ENCODE data around the gene GMDS. TPM values are rescaled to one million over a fixed set of nuclear protein-coding genes. Genes with fewer than 3 reads are reported as not detected.

The GMDS gene
- total and polyA plus RNA-seq, 2 donors (not counting 1 experiment from before 2014, with no cell fraction given), result 11.5 to 16.4 TPM

GRCh38 chr6:2266841-2267240 is 21.4 kb upstream of the GMDS start:
- DNase-seq, result no peak
- Mint-ChIP-seq H3K4me1 (no peaks in the 10 kb centered on the region), H3K4me3 (no peak overlapping the region), H3K27me3 (no peaks in the 10 kb centered on the region), H3K9me3 (ENCODE audit: insufficient read depth) (no peaks in the 10 kb centered on the region), H3K27ac (no peak overlapping the region)
- Histone ChIP-seq H3K4me2 (replicated peaks; ENCODE audit: low read depth, low read length, poor library complexity, severe bottlenecking) (no peak overlapping the region), H3K36me3 (replicated peaks in 1 of 2; ENCODE audit: control extremely low read depth in 1 of 2, control insufficient read depth in 1 of 2, extremely low read depth in 1 of 2, insufficient read depth in 2 of 2, low read length in 1 of 2) (peaks cover 6 to 25% of the 10 kb centered on the region in 2 experiments), H2AFZ (ENCODE audit: insufficient read depth, low read depth, low read length, poor library complexity, severe bottlenecking) (no peak overlapping the region), H3K9ac (ENCODE audit: low read length) (no peak overlapping the region), H3K9me3 (ENCODE audit: control extremely low read depth in 1 of 3, control insufficient read depth in 2 of 3, insufficient read depth in 1 of 3, low read length in 2 of 3) (no peaks in the 10 kb centered on the region), H3K27me3 (replicated peaks in 1 of 4; ENCODE audit: control extremely low read depth in 1 of 4, control insufficient read depth in 3 of 4, insufficient read depth in 4 of 4, low read length in 3 of 4) (no peaks in the 10 kb centered on the region), H3K4me3 (ENCODE audit: control extremely low read depth in 1 of 5, extremely low read depth in 1 of 5, insufficient read depth in 1 of 5, low read depth in 2 of 5, low read length in 4 of 5) (no peak overlapping the region), H3K27ac (ENCODE audit: low read length in 2 of 2) (no peak overlapping the region), H3K79me2 (ENCODE audit: control insufficient read depth, insufficient read depth, low read length) (no peaks in the 10 kb centered on the region), H3K4me1 (ENCODE audit: control insufficient read depth in 2 of 2, insufficient read depth in 2 of 2, low read length in 2 of 2) (no peaks in the 10 kb centered on the region), H4K20me1 (ENCODE audit: control insufficient read depth, insufficient read depth, low read length, poor library complexity, severe bottlenecking) (no peaks in the 10 kb centered on the region)
- TF ChIP-seq CTCF (IDR thresholded peaks at IDR 0.05) (no peak), EZH2 (IDR thresholded peaks at IDR 0.05; ENCODE audit: borderline replicate concordance, insufficient read depth, low read depth, low read length, poor library complexity, severe bottlenecking) (no peak)
- ChIA-PET POLR2A (no interaction called here), CTCF (no interaction called here)
- no CpG with 5 or more reads among the region's 1 CpG for WGBS (ENCODE audit: insufficient coverage)
- intact Hi-C loops (cut with micrococcal nuclease), result no loop called here
- no peak for ATAC-seq (ENCODE audit: low read depth)

GRCh38 chr6:2266031-2266795 is 20.8 kb upstream of the GMDS start:
- no CpG with 5 or more reads among the region's 3 CpGs for WGBS (ENCODE audit: insufficient coverage)
- Mint-ChIP-seq H3K27ac (no peak overlapping the region), H3K27me3 (no peaks in the 10 kb centered on the region), H3K4me3 (no peak overlapping the region), H3K4me1 (no peaks in the 10 kb centered on the region), H3K9me3 (ENCODE audit: insufficient read depth) (no peaks in the 10 kb centered on the region)
- Histone ChIP-seq H3K9ac (ENCODE audit: low read length) (no peak overlapping the region), H3K36me3 (replicated peaks in 1 of 2; ENCODE audit: control extremely low read depth in 1 of 2, control insufficient read depth in 1 of 2, extremely low read depth in 1 of 2, insufficient read depth in 2 of 2, low read length in 1 of 2) (peaks cover 6 to 23% of the 10 kb centered on the region in 2 experiments), H4K20me1 (ENCODE audit: control insufficient read depth, insufficient read depth, low read length, poor library complexity, severe bottlenecking) (no peaks in the 10 kb centered on the region), H3K4me1 (ENCODE audit: control insufficient read depth in 2 of 2, insufficient read depth in 2 of 2, low read length in 2 of 2) (no peaks in the 10 kb centered on the region), H3K27me3 (replicated peaks in 1 of 4; ENCODE audit: control extremely low read depth in 1 of 4, control insufficient read depth in 3 of 4, insufficient read depth in 4 of 4, low read length in 3 of 4) (no peaks in the 10 kb centered on the region), H3K27ac (ENCODE audit: low read length in 2 of 2) (no peak overlapping the region), H3K4me3 (ENCODE audit: control extremely low read depth in 1 of 5, extremely low read depth in 1 of 5, insufficient read depth in 1 of 5, low read depth in 2 of 5, low read length in 4 of 5) (no peak overlapping the region), H3K79me2 (ENCODE audit: control insufficient read depth, insufficient read depth, low read length) (no peaks in the 10 kb centered on the region), H3K9me3 (ENCODE audit: control extremely low read depth in 1 of 3, control insufficient read depth in 2 of 3, insufficient read depth in 1 of 3, low read length in 2 of 3) (no peaks in the 10 kb centered on the region), H2AFZ (ENCODE audit: insufficient read depth, low read depth, low read length, poor library complexity, severe bottlenecking) (no peak overlapping the region), H3K4me2 (replicated peaks; ENCODE audit: low read depth, low read length, poor library complexity, severe bottlenecking) (no peak overlapping the region)
- ChIA-PET CTCF (no interaction called here), POLR2A (no interaction called here)
- no peak for DNase-seq
- intact Hi-C loops (cut with micrococcal nuclease), result no loop called here
- ATAC-seq (ENCODE audit: low read depth), result no peak
- TF ChIP-seq EZH2 (IDR thresholded peaks at IDR 0.05; ENCODE audit: borderline replicate concordance, insufficient read depth, low read depth, low read length, poor library complexity, severe bottlenecking), result no peak
- no peak for TF ChIP-seq CTCF (IDR thresholded peaks at IDR 0.05)
